ENCODE measurements around the gene ZMIZ1.

ZMIZ1 gene

DNA sequence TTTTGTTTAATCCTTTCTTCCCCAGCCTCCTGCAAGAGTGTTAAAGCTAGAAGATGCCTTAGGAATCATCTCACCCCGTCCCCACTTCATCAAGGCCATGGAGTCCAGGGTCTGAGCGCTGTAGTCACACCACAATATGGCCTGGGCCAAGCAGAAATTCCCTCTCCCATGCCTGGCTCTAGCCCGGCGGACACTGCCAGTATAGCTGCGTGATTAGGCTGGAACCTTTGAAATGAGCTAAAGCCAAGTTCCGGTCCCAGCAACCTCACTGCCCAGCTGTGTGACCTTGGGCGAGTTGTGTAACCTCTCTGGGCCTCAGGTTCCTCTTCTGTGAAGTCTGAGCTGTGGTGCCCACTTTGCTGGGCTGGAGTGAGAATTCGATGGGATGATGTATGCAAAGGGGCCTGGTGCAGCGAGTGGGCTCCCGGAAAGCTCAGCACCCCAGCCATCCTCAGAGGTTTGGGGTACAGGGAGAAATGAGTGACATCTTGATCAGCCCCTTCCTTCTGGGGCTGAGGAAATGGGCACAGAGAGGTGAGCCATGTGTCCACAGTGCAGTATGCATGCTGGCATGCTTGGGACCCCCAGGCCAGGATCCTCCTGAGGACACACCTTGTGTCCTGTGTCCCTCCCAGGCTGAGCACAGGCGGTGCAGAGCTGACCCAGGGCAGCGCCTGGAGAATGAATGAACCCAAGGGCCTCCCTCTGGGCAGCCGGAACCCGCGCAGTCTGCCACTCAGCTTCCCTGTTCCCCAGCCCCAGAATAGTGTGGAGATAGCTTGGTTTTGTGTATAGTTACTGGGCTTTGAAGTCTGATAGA, 118.6 kb downstream of the ZMIZ1 start:
- no peak for TF ChIP-seq ZFX (IDR thresholded peaks at IDR 0.05)
- no peak for TF ChIP-seq CTCF (conservative IDR thresholded peaks at IDR 0.05)
- H3K27ac ChIP-seq = no peak overlapping the region

DNA sequence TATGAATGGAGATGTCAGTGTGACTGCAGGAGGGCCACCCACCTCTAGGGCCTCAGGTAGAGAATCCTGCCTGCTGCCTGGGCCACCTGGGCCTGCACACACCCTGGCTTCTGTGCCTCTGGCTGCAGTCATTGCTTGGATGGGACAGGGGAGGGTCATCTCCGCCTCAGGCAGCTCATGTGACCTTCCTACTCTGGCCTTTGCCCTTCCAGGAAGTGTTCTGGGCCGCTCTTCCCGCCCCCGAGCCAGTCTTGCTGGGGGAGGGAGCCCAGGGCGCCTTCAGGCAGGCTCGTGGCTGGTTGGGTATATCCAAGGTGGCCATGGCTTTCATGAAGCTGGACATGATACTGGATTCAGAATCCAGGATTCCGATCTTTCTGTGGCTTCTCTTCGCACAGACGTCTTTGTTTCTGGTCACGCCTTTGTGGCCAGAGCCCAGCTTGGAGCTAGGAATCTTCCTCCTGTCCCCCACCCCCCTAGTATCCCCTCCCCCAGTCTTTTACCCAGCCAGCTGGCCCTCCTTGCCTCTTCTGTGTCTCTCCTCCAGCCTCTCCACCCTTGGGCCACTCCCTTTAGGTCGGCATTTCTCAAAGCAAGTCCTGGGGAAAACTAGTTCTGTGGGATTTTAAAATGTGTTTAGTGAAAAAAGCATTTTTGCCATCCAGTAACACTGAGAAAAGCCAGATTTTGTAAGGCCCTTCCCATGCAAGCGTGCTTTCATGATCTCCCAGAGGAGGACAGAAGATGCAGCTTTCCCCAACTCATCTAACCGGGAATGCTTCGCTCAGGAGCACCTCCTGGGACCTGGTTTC, 119.6 kb downstream of the ZMIZ1 start:
- H3K27ac ChIP-seq = 0 out of 2 replicates have a peak overlapping the region, but pooled peaks have one; percentile 1
- TF ChIP-seq CTCF (conservative IDR thresholded peaks at IDR 0.05) = no peak
- no peak for TF ChIP-seq ZFX (IDR thresholded peaks at IDR 0.05)

DNA sequence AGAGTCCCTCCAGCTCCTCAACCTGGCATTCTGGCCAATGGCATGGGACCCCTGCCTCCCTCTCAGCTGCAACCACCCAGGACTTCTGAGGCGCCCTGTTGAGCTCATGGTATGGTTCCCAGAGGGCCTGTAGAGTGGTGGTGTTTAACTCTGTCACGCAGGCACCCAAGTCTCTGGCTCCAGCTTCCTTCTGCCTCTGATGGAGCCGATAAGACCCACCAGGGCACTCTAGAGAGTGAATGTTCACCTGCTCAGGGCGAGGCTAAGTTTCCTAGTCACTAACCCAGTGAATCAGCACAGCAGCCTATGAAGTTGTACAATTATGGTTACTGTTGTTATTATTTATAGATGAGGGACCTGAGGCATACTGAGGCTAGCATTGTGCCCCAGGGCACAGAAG, 120.4 kb downstream of the ZMIZ1 start:
- 0 out of 2 replicates have a peak overlapping the region, but pooled peaks have one; percentile 1 for H3K27ac ChIP-seq
- TF ChIP-seq ZFX (IDR thresholded peaks at IDR 0.05) (no peak), CTCF (conservative IDR thresholded peaks at IDR 0.05) (no peak)

DNA sequence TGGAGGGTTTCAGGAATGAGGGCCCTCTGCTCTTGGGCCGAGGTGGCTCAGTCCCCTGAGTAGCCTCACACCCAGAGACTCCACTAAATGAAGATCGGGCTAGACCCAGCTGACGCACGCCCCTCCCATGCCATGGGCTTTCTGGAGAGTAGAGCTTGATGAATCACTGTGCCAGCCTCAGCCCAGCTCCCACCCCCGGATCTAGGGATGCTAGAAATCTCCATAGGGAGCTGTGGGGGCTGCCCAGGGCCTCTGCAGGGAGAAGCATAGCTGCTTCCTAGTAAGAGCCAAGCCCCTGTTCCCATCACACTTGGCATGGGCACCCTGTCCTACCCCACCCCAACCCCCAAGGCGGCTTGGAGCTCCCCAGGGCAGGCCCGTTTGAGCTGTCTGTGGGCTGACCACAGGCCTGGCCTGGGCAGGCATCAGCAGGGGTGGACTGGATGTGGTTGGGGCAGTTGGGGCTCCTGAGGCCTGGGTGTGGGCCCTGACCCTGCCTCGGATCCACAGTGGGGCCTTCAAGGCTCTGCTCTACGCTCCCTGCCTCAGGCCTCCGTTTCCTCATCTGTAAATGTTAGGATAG, 121.2 kb downstream of the ZMIZ1 start:
- TF ChIP-seq CTCF (conservative IDR thresholded peaks at IDR 0.05) (no peak), ZFX (IDR thresholded peaks at IDR 0.05) (no peak)
- no peak overlapping the region for H3K27ac ChIP-seq

- no peak for TF ChIP-seq CTCF (conservative IDR thresholded peaks at IDR 0.05)
- no peak for TF ChIP-seq ZFX (IDR thresholded peaks at IDR 0.05)
- H3K27ac ChIP-seq = no peak overlapping the region
Measured at GRCh38 chr10:79190740-79191261, 122.0 kb downstream of the ZMIZ1 start.

DNA sequence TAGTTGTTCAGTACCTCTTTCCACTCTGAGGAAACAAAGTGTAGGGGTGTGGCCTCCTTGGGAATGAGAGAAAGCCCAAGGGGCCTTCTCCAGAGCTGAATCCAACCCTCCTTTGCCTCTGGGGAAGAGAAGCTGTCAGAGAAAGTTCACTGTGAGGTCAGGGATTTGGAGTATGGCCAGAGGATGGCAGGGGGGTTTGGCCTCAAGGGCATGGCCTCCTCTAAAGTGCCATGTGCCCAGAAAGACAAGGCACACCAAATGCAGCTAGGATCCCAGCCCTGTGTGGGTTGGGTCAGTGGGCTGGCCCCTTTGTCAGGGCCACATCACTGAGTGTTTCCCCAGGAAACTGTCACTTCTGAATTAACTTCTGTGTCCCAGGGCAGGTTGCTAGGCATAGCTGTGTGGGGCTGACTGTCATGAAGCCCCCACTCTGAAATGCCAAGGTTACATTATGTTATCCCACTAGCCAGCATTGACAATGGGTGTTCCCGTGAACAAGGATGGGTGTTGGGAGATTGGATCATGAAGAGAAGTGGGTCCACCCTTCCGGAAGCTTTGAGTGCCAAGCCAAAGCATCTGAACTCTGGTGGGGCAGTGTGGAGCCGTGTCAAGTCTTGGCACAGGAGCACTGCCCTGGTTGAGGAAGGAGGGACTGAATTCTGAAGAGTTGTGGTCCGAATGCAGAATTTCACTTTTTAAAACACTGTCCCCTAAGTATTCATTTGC, 123.3 kb downstream of the ZMIZ1 start:
- no peak for TF ChIP-seq ZFX (IDR thresholded peaks at IDR 0.05)
- TF ChIP-seq CTCF (conservative IDR thresholded peaks at IDR 0.05) = no peak
- H3K27ac ChIP-seq = no peak overlapping the region
